NT2/D1 (cell line): ENCODE results near the gene IFNGR2.
"Not testable (repeated sequence)": the region's sequence is repeated elsewhere in the genome, so short reads cannot be mapped to it uniquely, and the experiment has no call there.

Source experiments
- DNase-seq: peaks from one replicate; pipeline ENCODE4 v3.0.0-alpha.2; 2011; ENCODE audit warnings: low read depth, low spot score
- H3K27me3 ChIP-seq: 2 replicates; pipeline ENCODE4 v1.6.0; 2011; ENCODE audit warnings: mild to moderate bottlenecking; ENCODE audit not compliant: insufficient read length, insufficient read depth
- H3K36me3 ChIP-seq: 2 replicates; pipeline ENCODE4 v1.6.1; 2011; ENCODE audit warnings: mild to moderate bottlenecking, low read length, mixed read lengths; ENCODE audit not compliant: insufficient read depth, insufficient read length
- H3K4me1 ChIP-seq: 2 replicates; pipeline ENCODE4 v1.5.1; 2011; ENCODE audit not compliant: insufficient read depth, insufficient read length
- H3K4me3 ChIP-seq: 2 replicates; pipeline ENCODE4 v1.5.1; 2011; ENCODE audit warnings: low read depth; ENCODE audit not compliant: insufficient read length
- H3K9ac ChIP-seq: 2 replicates; pipeline ENCODE4 v1.6.0; 2011; ENCODE audit warnings: low read depth; ENCODE audit not compliant: insufficient read length
- H3K9me3 ChIP-seq: 2 replicates; pipeline ENCODE4 v1.5.1; 2011; ENCODE audit warnings: mild to moderate bottlenecking, low read length; ENCODE audit not compliant: insufficient read depth
- SUZ12 ChIP-seq: IDR thresholded peaks from 2 replicates; pipeline ENCODE4 v1.6.1; 2011; ENCODE audit not compliant: insufficient read length, insufficient read depth; ENCODE audit errors: extremely low read depth
- YY1 ChIP-seq: IDR thresholded peaks from 2 replicates; pipeline ENCODE4 v1.6.1; 2011; ENCODE audit not compliant: insufficient read length, insufficient read depth
- ZNF274 ChIP-seq: IDR thresholded peaks from 2 replicates; pipeline ENCODE4 v1.6.1; 2011; ENCODE audit warnings: mild to moderate bottlenecking, low read depth, low read length

IFNGR2 gene

GRCh38 chr21:33362044-33362555 is 41.1 kb upstream of the IFNGR2 start:
- no peak overlapping the region for H3K4me3 ChIP-seq

DNA sequence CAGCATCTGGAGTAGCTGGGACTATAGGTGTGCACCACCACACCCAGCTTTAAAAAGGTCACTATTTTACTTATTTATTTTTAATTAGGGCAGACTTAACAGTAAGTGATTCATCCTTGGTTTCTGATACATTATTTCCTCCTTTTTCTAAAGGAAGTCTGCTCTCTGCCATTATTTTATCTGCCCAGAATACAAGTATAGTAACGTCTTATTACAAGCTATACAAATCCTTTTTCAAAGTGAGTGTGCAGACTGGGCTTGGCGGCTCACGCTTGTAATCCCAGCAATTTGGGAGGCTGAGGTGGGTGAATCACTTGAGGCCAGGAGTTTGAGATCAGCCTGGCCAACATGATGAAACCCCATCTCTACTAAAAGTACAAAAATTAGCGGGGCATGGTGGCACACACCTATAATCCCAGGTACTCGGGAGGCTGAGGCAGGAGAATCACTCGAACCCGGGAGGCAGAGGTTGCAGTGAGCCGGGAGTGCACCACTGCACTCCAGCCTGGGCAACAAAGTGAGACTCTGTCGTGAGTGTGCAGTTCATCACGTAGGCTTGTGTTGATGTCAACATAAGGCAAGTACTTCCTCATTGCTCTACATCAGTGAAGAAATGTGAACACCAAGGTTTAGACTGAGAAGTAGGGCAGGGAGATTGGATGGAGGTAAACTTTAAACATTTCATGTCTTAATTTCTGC is 39.2 kb upstream of the IFNGR2 start:
- not testable (repeated sequence) for H3K4me1 ChIP-seq, H3K4me3 ChIP-seq, H3K27me3 ChIP-seq, H3K36me3 ChIP-seq, H3K9ac ChIP-seq, DNase-seq
- peaks cover 34% of the 10 kb centered on the region for H3K9me3 ChIP-seq

More at GRCh38 chr21:33362044-33362555, 41.1 kb upstream of the IFNGR2 start:
- DNase-seq, result peak; percentile 66
- TF ChIP-seq YY1 (no peak), ZNF274 (no peak), SUZ12 (no peak)
- Histone ChIP-seq H3K4me1 (peaks cover 4% of the 10 kb centered on the region), H3K9me3 (peaks cover 14% of the 10 kb centered on the region), H3K27me3 (no peaks in the 10 kb centered on the region), H3K9ac (no peak overlapping the region), H3K36me3 (peaks cover 15% of the 10 kb centered on the region)

- H3K4me1 ChIP-seq, result peaks cover 4% of the 10 kb centered on the region
- peaks cover 41% of the 10 kb centered on the region for H3K9me3 ChIP-seq
- H3K9ac ChIP-seq, result no peak overlapping the region
- no peaks in the 10 kb centered on the region for H3K27me3 ChIP-seq
- DNase-seq, result no peak
- H3K4me3 ChIP-seq, result no peak overlapping the region
- TF ChIP-seq YY1, result no peak
- no peak for TF ChIP-seq SUZ12
- TF ChIP-seq ZNF274, result no peak
- H3K36me3 ChIP-seq, result no peaks in the 10 kb centered on the region
Measured at GRCh38 chr21:33364830-33365229, 38.4 kb upstream of the IFNGR2 start.

- Histone ChIP-seq H3K4me3 (no peak overlapping the region), H3K4me1 (no peaks in the 10 kb centered on the region), H3K9me3 (peaks cover 52% of the 10 kb centered on the region), H3K36me3 (no peaks in the 10 kb centered on the region), H3K27me3 (no peaks in the 10 kb centered on the region), H3K9ac (no peak overlapping the region)
- TF ChIP-seq ZNF274, result no peak
- no peak for TF ChIP-seq YY1
- no peak for TF ChIP-seq SUZ12
- DNase-seq, result no peak
Measured at GRCh38 chr21:33367309-33367973, 35.8 kb upstream of the IFNGR2 start.

DNA sequence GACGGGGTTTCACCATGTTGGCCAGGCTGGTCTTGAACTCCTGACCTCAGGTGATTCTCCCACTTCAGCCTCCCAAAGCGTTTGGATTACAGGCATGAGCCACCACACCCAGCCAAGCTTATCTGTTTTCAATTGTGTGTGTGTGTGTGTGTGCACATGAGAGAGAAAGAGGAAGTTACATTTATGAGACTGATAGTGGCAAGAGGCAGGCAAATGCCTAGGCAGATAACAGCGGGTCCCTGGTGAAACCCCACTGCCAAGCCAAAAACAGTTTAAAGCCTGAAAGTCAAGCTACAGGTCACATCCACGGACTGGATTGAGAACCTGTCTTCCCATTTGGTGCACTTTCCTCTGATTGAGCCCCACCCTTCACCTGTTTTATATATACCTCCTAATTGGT is 35.1 kb upstream of the IFNGR2 start:
- no peak overlapping the region for H3K4me3 ChIP-seq
- H3K9ac ChIP-seq, result no peak overlapping the region
- no peak for DNase-seq
- no peaks in the 10 kb centered on the region for H3K4me1 ChIP-seq
- TF ChIP-seq YY1 (no peak), ZNF274 (no peak), SUZ12 (no peak)
- no peaks in the 10 kb centered on the region for H3K36me3 ChIP-seq
- H3K9me3 ChIP-seq, result peaks cover 52% of the 10 kb centered on the region
- H3K27me3 ChIP-seq, result no peaks in the 10 kb centered on the region

GRCh38 chr21:33368576-33368975 is 34.6 kb upstream of the IFNGR2 start:
- Histone ChIP-seq H3K9me3 (peaks cover 52% of the 10 kb centered on the region), H3K9ac (no peak overlapping the region), H3K36me3 (no peaks in the 10 kb centered on the region), H3K4me3 (no peak overlapping the region), H3K27me3 (no peaks in the 10 kb centered on the region), H3K4me1 (no peaks in the 10 kb centered on the region)
- no peak for DNase-seq
- no peak for TF ChIP-seq YY1
- TF ChIP-seq SUZ12, result no peak
- no peak for TF ChIP-seq ZNF274

DNA sequence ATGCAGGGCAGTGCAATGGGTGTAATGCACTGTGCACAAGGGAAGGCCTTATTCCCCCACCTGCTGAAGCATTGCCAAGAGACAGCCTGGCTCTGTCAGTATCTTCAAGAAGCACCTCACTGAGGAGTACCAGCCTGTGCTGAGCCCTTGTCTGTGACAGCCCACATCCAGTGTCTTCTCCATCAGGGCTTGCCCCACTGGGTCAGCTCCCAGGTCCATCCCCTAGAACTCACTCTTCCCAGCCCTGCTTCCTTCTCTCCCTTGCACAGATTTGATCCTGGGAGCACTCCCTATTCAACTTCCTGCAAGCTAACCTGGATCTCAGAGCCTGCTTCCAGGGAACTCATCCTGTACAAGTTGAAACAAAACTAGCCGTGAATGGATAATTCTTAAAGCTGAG is 33.6 kb upstream of the IFNGR2 start:
- H3K4me3 ChIP-seq, result no peak overlapping the region
- H3K4me1 ChIP-seq, result no peaks in the 10 kb centered on the region
- no peak overlapping the region for H3K9ac ChIP-seq
- no peaks in the 10 kb centered on the region for H3K36me3 ChIP-seq
- no peaks in the 10 kb centered on the region for H3K27me3 ChIP-seq
- DNase-seq, result no peak
- TF ChIP-seq SUZ12 (no peak), ZNF274 (no peak)
- H3K9me3 ChIP-seq, result peaks cover 52% of the 10 kb centered on the region
